ENCODE results near the gene ZNF280B. TPM values are rescaled to one million over a fixed set of nuclear protein-coding genes. Genes with fewer than 3 reads are reported as not detected.
"Not testable (repeated sequence)": the region's sequence is repeated elsewhere in the genome, so short reads cannot be mapped to it uniquely, and the experiment has no call there.

The ZNF280B gene
- polyA plus RNA-seq, 3 donors from 2014 or later, result 0.18 to 1.1 (median 0.34) TPM

GRCh38 chr22:22461583-22461982, 47.0 kb downstream of the ZNF280B start:
- H3K4me3 Mint-ChIP-seq, result no peak overlapping the region
- no peak for DNase-seq
- no peaks in the 10 kb centered on the region for H3K4me1 Mint-ChIP-seq
- H3K9me3 Mint-ChIP-seq, result peaks cover 8 to 34% (median 30%) of the 10 kb centered on the region in 6 donors
- H3K27me3 Mint-ChIP-seq (ENCODE audit: low read depth in 3 of 3), result peaks cover 9 to 20% (median 14%) of the 10 kb centered on the region in 3 donors
- no peak overlapping the region for H3K27ac Mint-ChIP-seq
- H3K36me3 Mint-ChIP-seq, result peaks cover 0 to 12% (median 8%) of the 10 kb centered on the region in 3 donors

DNA sequence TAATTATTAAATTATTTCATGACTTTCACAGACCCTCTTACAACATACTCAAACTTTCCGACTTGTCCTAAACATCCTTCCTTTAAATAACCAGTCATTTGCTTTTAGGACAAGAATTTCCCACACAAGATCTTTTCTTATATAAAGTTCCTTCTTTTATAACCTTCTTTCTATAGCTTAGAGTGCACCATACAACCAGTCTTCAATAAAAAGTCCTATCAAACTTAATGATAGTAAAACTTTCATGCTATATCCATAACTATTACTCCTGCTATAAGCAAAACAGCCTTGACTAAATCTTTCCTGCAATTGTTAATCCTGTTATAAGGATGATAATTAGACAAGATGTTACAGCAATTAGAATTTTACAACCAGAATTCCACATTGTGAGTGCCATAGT, 47.4 kb downstream of the ZNF280B start:
- Mint-ChIP-seq H3K4me1 (no peaks in the 10 kb centered on the region), H3K27me3 (ENCODE audit: low read depth in 3 of 3) (peaks cover 9 to 20% (median 14%) of the 10 kb centered on the region in 3 donors), H3K36me3 (peaks cover 0 to 12% (median 8%) of the 10 kb centered on the region in 3 donors), H3K27ac (no peak overlapping the region), H3K4me3 (no peak overlapping the region), H3K9me3 (peaks cover 8 to 34% (median 30%) of the 10 kb centered on the region in 6 donors)
- DNase-seq, result no peak

DNA sequence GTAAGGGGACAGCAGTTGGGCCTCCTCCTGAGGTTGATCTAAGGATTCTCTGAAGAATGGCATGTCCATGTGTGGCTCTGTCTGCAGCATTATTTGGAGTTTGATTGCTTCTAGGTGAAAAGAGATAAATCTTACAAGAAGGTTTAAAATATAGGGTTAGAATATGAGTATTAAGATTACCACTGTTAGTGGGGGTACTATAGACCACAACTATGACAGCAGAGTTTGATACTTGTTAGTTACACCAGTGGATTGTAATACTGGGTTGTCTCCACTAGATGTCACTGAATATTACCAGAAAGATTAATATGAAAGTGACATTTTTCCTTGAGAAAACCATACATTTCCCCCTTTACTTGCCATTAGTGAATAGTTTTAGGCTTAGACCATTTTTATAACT, 47.9 kb downstream of the ZNF280B start:
- H3K4me1 Mint-ChIP-seq, result no peaks in the 10 kb centered on the region
- H3K4me3 Mint-ChIP-seq, result no peak overlapping the region
- H3K9me3 Mint-ChIP-seq, result peaks cover 8 to 34% (median 30%) of the 10 kb centered on the region in 6 donors
- H3K27ac Mint-ChIP-seq, result no peak overlapping the region
- peaks cover 9 to 20% (median 12%) of the 10 kb centered on the region in 3 donors for H3K27me3 Mint-ChIP-seq (ENCODE audit: low read depth in 3 of 3)
- H3K36me3 Mint-ChIP-seq, result peaks cover 0 to 12% (median 8%) of the 10 kb centered on the region in 3 donors
- DNase-seq, result no peak

DNA sequence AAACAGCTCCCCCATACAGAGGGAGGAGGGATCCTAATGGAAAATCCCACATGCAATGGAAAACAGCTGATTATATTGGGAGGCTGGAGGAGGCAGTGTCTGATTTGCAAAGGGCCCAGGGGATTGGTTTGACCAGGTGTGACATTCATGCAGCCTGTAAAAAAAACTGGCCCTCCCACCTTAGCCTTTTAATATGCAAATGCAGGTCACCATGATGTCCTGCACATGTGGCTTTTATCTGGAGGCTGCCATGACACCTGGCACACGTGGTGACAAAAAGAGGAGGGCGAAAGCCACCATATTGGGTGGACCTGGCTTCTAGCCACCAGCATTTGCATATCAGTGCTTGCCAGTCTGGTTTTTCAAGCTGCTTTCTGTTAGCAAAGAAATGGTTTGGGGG, 48.5 kb downstream of the ZNF280B start:
- Mint-ChIP-seq H3K36me3 (peaks cover 3 to 12% (median 8%) of the 10 kb centered on the region in 3 donors), H3K4me1 (no peaks in the 10 kb centered on the region), H3K27ac (no peak overlapping the region), H3K4me3 (no peak overlapping the region), H3K27me3 (ENCODE audit: low read depth in 3 of 3) (peaks cover 9 to 22% (median 12%) of the 10 kb centered on the region in 3 donors), H3K9me3 (peaks cover 8 to 34% (median 30%) of the 10 kb centered on the region in 6 donors)
- DNase-seq, result no peak

DNA sequence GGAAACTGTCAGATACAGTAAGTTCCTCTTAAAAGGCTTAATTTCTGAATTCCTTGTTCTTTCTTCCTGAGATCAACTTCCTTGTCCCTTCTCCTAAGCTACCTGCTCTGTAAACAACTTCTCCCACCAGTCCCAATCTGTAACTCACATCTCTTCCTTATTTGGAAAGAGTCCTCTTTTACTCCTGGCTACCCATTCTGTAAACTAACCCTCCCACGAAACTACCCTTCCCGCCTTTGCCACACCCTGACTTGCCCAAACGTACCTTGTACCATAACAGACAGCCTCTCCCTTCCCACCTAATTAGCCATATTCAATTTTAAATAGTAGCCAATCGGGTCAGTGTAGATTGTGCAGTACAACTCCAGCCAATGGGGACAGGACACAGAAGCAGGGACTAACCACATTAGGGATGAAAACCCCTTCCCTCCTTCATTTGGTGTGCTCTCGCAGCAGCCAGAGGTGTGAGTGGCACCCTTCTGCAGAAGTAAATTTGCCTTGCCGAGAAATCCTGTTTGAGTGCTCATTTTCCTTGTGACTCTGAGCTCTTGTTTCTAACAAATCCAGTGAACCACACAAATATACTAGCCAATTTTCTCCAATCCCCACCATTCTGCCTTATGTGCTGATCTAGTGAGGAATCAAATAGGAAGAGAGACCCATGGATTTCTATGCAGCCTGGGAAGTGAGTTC, 49.5 kb downstream of the ZNF280B start:
- Mint-ChIP-seq H3K36me3 (peaks cover 3 to 12% (median 8%) of the 10 kb centered on the region in 3 donors), H3K27ac (no peak overlapping the region), H3K4me3 (no peak overlapping the region), H3K27me3 (ENCODE audit: low read depth in 3 of 3) (peaks cover 10 to 17% (median 10%) of the 10 kb centered on the region in 3 donors), H3K9me3 (peaks cover 9 to 40% (median 31%) of the 10 kb centered on the region in 6 donors), H3K4me1 (no peaks in the 10 kb centered on the region)
- DNase-seq, result no peak

GRCh38 chr22:22458387-22458786, 50.2 kb downstream of the ZNF280B start:
- no peak for DNase-seq
- Mint-ChIP-seq H3K36me3 (peaks cover 3 to 12% (median 11%) of the 10 kb centered on the region in 3 donors), H3K4me3 (no peak overlapping the region), H3K27me3 (ENCODE audit: low read depth in 3 of 3) (peaks cover 7 to 15% (median 9%) of the 10 kb centered on the region in 3 donors), H3K4me1 (no peaks in the 10 kb centered on the region), H3K9me3 (peaks cover 12 to 42% (median 31%) of the 10 kb centered on the region in 6 donors), H3K27ac (no peak overlapping the region)

GRCh38 chr22:22454997-22455396, 53.5 kb downstream of the ZNF280B start:
- Mint-ChIP-seq H3K27ac (no peak overlapping the region), H3K36me3 (peaks cover 3 to 12% (median 9%) of the 10 kb centered on the region in 3 donors), H3K4me3 (no peak overlapping the region), H3K9me3 (peaks cover 18 to 47% (median 24%) of the 10 kb centered on the region in 6 donors), H3K4me1 (no peaks in the 10 kb centered on the region), H3K27me3 (ENCODE audit: low read depth in 3 of 3) (peaks cover 5 to 13% (median 10%) of the 10 kb centered on the region in 3 donors)
- no peak for DNase-seq

DNA sequence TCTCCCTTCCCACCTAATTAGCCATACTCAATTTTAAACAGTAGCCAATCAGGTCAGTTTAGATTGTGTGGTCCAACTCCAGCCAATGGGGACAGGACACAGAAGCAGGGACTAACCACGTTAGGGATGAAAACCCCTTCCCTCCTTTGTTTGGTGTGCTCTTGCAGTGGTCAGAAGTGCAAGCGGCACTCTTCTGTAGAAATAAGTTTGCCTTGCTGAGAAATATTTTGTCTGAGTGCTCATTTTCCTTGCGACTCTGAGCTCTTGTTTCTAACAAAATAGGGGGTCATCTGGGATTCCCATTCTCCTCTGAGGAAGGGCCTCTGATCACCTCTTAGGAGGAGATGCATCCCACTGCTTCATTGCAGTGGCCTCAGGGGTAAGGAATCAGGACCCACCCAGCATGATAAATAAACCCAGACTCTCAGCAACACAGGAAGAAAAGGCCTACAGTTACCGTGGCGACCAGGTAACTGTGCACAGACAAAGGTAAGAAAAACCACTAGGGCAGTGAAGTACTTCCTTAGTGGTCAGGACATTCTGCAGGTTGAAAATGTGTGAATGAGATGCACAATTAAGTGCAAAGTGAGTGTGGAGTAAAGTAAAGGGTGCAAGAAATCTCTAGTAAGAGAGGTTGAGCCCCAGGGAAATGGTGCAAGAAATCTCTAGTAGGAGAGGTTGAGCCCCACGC, 55.4 kb downstream of the ZNF280B start:
- no peak for DNase-seq
- H3K4me3 Mint-ChIP-seq, result no peak overlapping the region
- H3K27me3 Mint-ChIP-seq (ENCODE audit: low read depth in 3 of 3), result peaks cover 5 to 13% (median 8%) of the 10 kb centered on the region in 3 donors
- H3K27ac Mint-ChIP-seq, result no peak overlapping the region
- peaks cover 4 to 29% (median 12%) of the 10 kb centered on the region in 6 donors for H3K9me3 Mint-ChIP-seq
- H3K36me3 Mint-ChIP-seq, result peaks cover 1 to 4% (median 3%) of the 10 kb centered on the region in 3 donors
- H3K4me1 Mint-ChIP-seq, result no peaks in the 10 kb centered on the region

DNA sequence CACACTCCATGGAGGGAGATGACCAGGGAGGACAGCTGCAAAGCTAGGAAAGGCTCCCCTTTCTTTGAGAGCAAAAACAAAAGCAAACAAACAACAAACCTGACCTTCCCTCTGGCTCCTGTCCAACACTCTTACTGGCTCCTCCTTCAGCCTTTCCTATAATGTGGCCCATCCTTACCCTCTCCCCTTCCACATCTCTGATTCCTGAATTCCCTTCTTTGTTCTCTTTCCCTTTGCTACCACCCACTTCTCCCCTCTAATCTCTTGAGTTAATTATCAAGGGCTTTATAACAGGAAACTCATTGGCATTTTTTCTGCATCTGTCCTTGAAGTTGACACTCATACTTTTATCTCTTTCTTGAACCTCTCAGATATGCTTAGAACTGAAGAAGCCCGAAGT, 56.3 kb downstream of the ZNF280B start:
- Mint-ChIP-seq H3K4me1 (no peaks in the 10 kb centered on the region), H3K27ac (no peak overlapping the region), H3K9me3 (peaks cover 0 to 22% (median 9%) of the 10 kb centered on the region in 6 donors), H3K4me3 (no peak overlapping the region), H3K36me3 (peaks cover 0 to 4% (median 3%) of the 10 kb centered on the region in 3 donors), H3K27me3 (ENCODE audit: low read depth in 3 of 3) (peaks cover 5 to 13% (median 8%) of the 10 kb centered on the region in 3 donors)
- no peak for DNase-seq

GRCh38 chr22:22450343-22450839, 58.2 kb downstream of the ZNF280B start:
- peaks cover 0 to 4% (median 3%) of the 10 kb centered on the region in 3 donors for H3K36me3 Mint-ChIP-seq
- no peak overlapping the region for H3K27ac Mint-ChIP-seq
- no peaks in the 10 kb centered on the region for H3K4me1 Mint-ChIP-seq
- H3K9me3 Mint-ChIP-seq, result peaks cover 0 to 22% (median 9%) of the 10 kb centered on the region in 6 donors
- H3K27me3 Mint-ChIP-seq (ENCODE audit: low read depth in 3 of 3), result peaks cover 5 to 13% (median 11%) of the 10 kb centered on the region in 3 donors
- DNase-seq, result no peak
- H3K4me3 Mint-ChIP-seq, result no peak overlapping the region

DNA sequence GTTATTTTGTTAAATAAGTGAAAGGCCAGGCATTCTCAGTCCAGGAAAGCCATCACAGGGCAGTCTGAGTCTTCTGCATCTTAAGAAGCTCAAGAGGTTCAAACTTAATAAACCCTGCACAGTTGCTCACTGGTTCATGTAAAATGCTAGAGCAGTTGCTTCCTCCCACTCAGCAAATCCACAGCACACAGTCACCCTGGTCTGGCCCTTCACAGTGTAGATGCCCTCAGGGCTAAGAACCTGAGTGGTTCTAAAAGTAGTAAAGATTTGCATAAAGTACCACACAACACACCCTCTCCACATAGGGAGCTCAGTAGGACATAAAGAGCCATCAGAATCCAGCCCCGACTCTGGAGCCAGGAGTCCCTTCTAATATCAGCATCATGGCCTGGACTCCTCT, 58.7 kb downstream of the ZNF280B start:
- Mint-ChIP-seq H3K27ac (no peak overlapping the region), H3K27me3 (ENCODE audit: low read depth in 3 of 3) (peaks cover 2 to 14% (median 11%) of the 10 kb centered on the region in 3 donors), H3K4me3 (no peak overlapping the region), H3K9me3 (peaks cover 0 to 22% (median 9%) of the 10 kb centered on the region in 6 donors), H3K4me1 (no peaks in the 10 kb centered on the region), H3K36me3 (peaks cover 0 to 4% (median 0%) of the 10 kb centered on the region in 3 donors)
- DNase-seq, result no peak

DNA sequence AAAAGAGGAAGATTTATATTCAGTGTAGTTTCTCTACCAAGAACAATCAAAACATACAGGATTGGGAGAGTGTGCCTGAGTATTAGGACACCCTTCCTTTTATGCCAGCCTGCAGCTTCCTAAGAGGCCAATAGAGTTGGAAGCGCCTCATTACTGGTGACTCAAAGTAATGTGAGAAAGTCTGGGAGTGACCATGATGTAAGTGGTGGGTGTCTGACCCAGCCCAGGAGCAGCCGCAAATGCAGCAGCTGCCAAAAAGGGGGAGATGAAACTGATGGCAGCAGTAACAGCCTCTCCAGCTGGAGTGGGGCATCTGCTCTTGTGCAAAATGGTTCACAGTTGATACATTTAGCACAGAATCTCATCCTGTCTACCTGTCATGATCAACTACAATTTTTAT, 62.0 kb downstream of the ZNF280B start:
- H3K27ac Mint-ChIP-seq, result no peak overlapping the region

DNA sequence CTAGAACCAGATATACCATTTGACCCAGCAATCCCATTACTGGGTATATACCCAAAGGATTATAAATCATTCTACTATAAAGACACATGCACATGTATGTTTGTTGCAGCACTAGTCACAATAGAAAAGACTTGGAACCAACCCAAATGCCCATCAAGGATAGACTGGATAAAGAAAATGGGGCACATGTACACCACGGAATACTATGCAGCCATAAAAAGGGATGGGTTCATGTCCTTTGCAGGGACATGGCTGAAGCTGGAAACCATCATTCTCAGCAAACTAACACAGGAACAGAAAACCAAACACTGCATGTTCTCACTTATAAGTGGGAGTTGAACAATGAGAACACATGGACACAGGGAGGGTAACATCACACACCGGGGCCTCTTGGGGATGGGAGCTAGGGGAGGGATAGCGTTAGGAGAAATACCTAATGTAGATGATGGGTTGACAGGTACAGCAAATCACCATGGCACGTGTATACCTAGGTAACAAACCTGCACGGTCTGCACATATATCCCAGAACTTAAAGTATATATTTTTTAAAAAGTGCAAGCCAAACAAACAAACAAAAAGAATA, 64.4 kb downstream of the ZNF280B start:
- not testable (repeated sequence) for DNase-seq, H3K27ac Mint-ChIP-seq, H3K4me1 Mint-ChIP-seq, H3K9me3 Mint-ChIP-seq, H3K36me3 Mint-ChIP-seq, H3K4me3 Mint-ChIP-seq
- peaks cover 3 to 22% (median 8%) of the 10 kb centered on the region in 3 donors for H3K27me3 Mint-ChIP-seq (ENCODE audit: low read depth in 3 of 3)

More for the DNA sequence above, 62.0 kb downstream of the ZNF280B start:
- no peak for DNase-seq
- H3K9me3 Mint-ChIP-seq, result peaks cover 0 to 4% (median 0%) of the 10 kb centered on the region in 6 donors
- no peaks in the 10 kb centered on the region for H3K4me1 Mint-ChIP-seq
- no peaks in the 10 kb centered on the region for H3K36me3 Mint-ChIP-seq
- peaks cover 2 to 16% (median 3%) of the 10 kb centered on the region in 3 donors for H3K27me3 Mint-ChIP-seq (ENCODE audit: low read depth in 3 of 3)
- H3K4me3 Mint-ChIP-seq, result no peak overlapping the region
